Activated CD8-positive, alpha-beta memory T cell treated with anti-CD3 and anti-CD28 coated beads, Interleukin-2, amount 50 U/mL, for 24 hours (primary cell): ENCODE results near the gene TNRC6C.
"Not testable (repeated sequence)": the region's sequence is repeated elsewhere in the genome, so short reads cannot be mapped to it uniquely, and the experiment has no call there.

ENCODE experiments used
- DNase-seq: peaks from one replicate; pipeline ENCODE4 v3.0.0-alpha.2; 2020; ENCODE audit errors: extremely low read depth

The TNRC6C gene

GRCh38 chr17:77962348-77962747, 3.8 kb downstream of the TNRC6C start:
- no peak for DNase-seq

GRCh38 chr17:77963441-77963840, 4.9 kb downstream of the TNRC6C start:
- no peak for DNase-seq

GRCh38 chr17:77965352-77965751, 6.8 kb downstream of the TNRC6C start:
- no peak for DNase-seq

GRCh38 chr17:77966476-77966875, 8.0 kb downstream of the TNRC6C start:
- DNase-seq, result no peak

GRCh38 chr17:77968788-77969187, 10.3 kb downstream of the TNRC6C start:
- no peak for DNase-seq

GRCh38 chr17:77972271-77972670, 13.8 kb downstream of the TNRC6C start:
- not testable (repeated sequence) for DNase-seq

GRCh38 chr17:77973953-77974352, 15.4 kb downstream of the TNRC6C start:
- no peak for DNase-seq

GRCh38 chr17:77974396-77974795, 15.9 kb downstream of the TNRC6C start:
- DNase-seq, result no peak

GRCh38 chr17:77982430-77982829, 23.9 kb downstream of the TNRC6C start:
- DNase-seq, result not testable (repeated sequence)

GRCh38 chr17:77990301-77990700, 31.8 kb downstream of the TNRC6C start:
- DNase-seq, result no peak

GRCh38 chr17:77993735-77994134, 35.2 kb downstream of the TNRC6C start:
- not testable (repeated sequence) for DNase-seq

- no peak for DNase-seq
Measured at GRCh38 chr17:77995146-77995852, 36.8 kb downstream of the TNRC6C start.

- no peak for DNase-seq
Measured at GRCh38 chr17:77996256-77996655, 37.8 kb downstream of the TNRC6C start.

- no peak for DNase-seq
Measured at GRCh38 chr17:77999413-78000173, 41.1 kb downstream of the TNRC6C start.

- DNase-seq, result no peak
Measured at GRCh38 chr17:78000341-78000740, 41.8 kb downstream of the TNRC6C start.

GRCh38 chr17:78001182-78001581, 42.7 kb downstream of the TNRC6C start:
- no peak for DNase-seq

GRCh38 chr17:78001612-78002011, 43.1 kb downstream of the TNRC6C start:
- no peak for DNase-seq

- DNase-seq, result no peak
Measured at GRCh38 chr17:78002166-78002565, 43.7 kb downstream of the TNRC6C start.

GRCh38 chr17:78005452-78006171, 47.1 kb downstream of the TNRC6C start:
- no peak for DNase-seq

- DNase-seq, result no peak
Measured at GRCh38 chr17:78006338-78006737, 47.8 kb downstream of the TNRC6C start.

GRCh38 chr17:78007647-78008046, 49.1 kb downstream of the TNRC6C start:
- no peak for DNase-seq

GRCh38 chr17:78010759-78011158, 52.3 kb downstream of the TNRC6C start:
- DNase-seq, result no peak

GRCh38 chr17:78012428-78012827, 53.9 kb downstream of the TNRC6C start:
- no peak for DNase-seq
